ENCODE measurements around the gene CPA1.

CPA1 gene

GRCh38 chr7:130346177-130346905 lies 34.0 kb upstream of the CPA1 start:
- DNase-seq (ENCODE audit: low read depth in 1 of 2, low spot score in 1 of 2): no peak
- in situ Hi-C loops (cut with HindIII; ENCODE audit: low pct_unique_long_range_greater_than_20kb, low sequenced_read_pairs): no loop called here
- no peak for TF ChIP-seq JUND (IDR thresholded peaks at IDR 0.05; ENCODE audit: low read depth)

DNA sequence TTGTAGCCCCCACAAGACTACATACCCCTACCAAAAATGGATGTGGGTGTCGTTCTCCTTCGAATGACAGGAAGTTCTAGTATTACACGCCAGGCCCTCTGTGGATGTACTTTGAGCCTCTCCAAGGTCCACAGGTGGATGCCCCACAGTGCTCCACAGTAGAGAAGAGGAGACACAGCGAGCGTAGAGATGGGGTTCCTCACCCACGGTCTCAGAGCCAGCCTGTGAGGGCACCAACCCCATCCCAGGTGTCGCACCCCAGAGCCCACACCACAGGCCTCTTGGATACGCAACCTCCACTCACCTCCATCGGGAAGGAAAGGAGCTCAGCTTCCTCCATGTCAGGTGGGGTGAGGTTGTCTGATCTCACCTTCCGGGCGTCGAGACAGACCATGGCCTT lies 33.4 kb upstream of the CPA1 start:
- no peak for TF ChIP-seq JUND (IDR thresholded peaks at IDR 0.05; ENCODE audit: low read depth)
- no peak for DNase-seq (ENCODE audit: low read depth in 1 of 2, low spot score in 1 of 2)
- in situ Hi-C loops (cut with HindIII; ENCODE audit: low pct_unique_long_range_greater_than_20kb, low sequenced_read_pairs): no loop called here

DNA sequence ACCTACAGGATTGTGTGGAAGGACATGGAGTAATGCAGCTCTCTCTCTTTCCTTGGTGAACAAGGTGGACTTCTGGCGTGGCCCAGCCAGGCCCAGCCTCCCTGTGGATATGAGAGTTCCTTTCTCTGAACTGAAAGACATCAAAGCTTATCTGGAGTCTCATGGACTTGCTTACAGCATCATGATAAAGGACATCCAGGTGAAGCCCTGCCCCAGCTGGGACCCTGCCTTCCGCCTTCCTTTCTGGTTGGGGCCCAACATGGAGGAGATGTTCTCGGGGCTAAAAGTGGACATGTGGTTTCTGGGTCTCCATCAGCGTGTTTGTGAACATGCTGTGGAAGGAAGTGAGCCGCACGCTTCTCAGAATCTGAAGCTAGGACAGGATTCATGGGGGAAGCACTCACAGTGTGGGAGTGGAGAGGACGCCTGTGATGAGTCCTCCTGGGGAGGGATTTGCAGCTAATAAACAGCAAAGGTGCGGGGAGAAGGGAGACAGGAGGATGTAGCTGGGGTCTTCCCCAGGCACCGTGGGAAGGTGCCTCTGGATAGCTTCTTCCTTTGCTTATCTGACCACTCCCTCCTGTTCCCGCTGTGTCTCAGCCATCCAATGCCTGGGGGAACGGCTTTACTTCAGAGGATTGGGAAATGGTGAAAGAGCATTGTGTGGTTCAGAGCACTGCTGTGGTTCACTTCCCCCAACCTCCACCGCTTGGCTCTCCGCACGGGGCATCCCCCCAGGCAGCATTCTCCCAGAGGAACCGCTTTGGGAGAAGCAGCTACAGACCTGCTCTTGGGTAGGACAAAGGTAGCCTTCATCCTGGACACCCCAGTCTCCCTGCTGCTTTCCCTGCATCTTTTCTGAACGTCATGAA lies 30.1 kb upstream of the CPA1 start:
- DNase-seq (ENCODE audit: low read depth in 1 of 2, low spot score in 1 of 2): no peak
- TF ChIP-seq JUND (IDR thresholded peaks at IDR 0.05; ENCODE audit: low read depth): no peak
- in situ Hi-C loops (cut with HindIII; ENCODE audit: low pct_unique_long_range_greater_than_20kb, low sequenced_read_pairs): no loop called here

DNA sequence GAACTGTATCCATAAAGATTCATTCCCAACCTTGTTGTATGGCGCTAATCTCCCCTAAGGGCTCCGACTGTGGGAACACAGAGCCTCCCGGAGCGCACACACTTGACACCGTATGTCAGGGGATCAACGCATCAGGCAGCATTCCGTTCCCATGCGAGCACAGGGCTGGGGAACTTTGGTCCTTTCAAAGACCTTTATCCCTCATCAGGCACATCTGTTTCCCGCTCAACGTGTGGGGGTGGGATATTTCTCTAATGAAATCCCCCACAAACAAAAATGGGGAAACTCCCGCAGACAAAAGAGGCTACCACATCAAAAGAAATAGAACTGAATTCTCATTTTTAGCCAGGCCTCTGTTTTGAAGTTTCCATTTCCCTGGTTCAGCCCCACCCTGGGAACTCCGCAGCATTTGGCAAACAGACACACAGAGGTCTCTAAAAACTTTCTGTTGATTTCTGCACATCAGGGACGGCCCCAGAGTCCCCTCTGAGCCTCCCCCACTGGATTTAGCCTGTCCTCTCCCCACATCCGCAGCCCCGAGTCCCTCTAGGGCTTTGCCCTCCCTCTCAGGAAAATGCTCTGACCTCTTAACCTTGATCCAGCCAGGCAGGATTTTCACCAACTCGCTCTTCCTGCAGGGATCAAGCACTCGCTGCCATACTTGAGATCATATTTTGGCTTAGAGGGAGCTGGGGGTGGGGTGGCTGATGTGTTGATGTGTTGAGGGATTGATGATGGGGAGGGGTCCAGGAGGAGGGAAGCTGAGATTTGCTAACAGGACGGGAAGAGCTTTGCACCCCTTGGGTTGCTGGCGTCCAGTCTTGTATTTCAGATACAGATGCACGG lies 29.1 kb upstream of the CPA1 start:
- TF ChIP-seq JUND (IDR thresholded peaks at IDR 0.05; ENCODE audit: low read depth): no peak
- no peak for DNase-seq (ENCODE audit: low read depth in 1 of 2, low spot score in 1 of 2)
- in situ Hi-C loops (cut with HindIII; ENCODE audit: low pct_unique_long_range_greater_than_20kb, low sequenced_read_pairs): no loop called here

DNA sequence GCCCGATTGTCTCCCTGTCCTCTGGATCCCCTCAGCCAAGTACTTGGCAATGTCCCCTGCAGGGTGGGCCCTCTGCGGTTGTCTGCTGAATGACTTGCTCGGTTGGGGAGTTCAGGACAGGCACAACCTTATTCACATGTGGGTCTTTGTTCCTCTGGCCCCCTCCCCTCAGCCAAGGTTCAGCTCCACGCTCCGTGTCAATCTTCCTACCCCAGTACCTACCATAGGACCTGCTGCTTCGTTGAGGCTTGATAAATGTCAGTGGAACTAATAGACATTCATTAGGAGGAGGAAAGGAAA lies 28.6 kb upstream of the CPA1 start:
- DNase-seq (ENCODE audit: low read depth in 1 of 2, low spot score in 1 of 2): no peak
- TF ChIP-seq JUND (IDR thresholded peaks at IDR 0.05; ENCODE audit: low read depth): no peak
- in situ Hi-C loops (cut with HindIII; ENCODE audit: low pct_unique_long_range_greater_than_20kb, low sequenced_read_pairs): no loop called here

DNA sequence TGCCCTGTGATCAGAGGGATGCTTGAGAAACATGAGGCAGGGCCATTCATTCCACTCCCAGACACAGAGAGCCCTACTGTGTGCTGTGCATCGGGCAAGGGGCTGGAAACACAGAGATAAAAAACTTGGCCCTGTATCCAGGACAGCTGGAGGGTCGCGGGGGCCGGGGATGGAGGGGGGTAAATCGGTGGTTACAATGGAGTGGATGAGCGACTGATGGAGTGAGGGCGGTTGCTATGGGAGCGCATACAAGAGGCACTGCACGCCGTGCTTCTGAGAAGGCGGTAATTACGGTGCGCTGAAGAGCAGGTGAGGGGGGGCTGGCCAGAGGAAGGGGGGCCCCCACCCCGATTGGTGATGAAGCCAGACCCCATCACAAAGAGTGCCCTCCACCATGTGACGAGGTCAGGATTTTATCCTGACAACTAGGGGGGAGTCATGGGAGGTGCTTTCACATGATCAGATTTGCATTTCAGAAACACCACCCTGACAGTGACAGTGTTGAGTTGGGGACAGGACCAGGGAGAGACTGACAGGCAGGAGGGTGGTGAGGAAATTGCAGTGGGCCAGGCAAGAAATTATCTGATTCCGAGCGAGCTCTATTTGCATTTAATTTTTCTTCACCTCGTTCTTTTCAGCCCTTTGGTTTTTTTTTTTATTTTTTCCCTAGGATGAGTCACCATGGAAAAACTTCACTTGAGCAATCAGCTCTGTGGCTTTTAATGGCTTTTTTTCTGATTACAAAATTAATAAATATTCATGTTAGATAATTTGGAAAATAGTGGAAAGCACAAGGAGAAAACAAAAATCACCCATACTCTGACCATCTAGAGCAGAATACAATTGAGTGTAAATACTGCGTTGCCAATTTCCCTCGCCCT lies 27.9 kb upstream of the CPA1 start:
- no peak for TF ChIP-seq JUND (IDR thresholded peaks at IDR 0.05; ENCODE audit: low read depth)
- DNase-seq (ENCODE audit: low read depth in 1 of 2, low spot score in 1 of 2): no peak
- in situ Hi-C loops (cut with HindIII; ENCODE audit: low pct_unique_long_range_greater_than_20kb, low sequenced_read_pairs): no loop called here

DNA sequence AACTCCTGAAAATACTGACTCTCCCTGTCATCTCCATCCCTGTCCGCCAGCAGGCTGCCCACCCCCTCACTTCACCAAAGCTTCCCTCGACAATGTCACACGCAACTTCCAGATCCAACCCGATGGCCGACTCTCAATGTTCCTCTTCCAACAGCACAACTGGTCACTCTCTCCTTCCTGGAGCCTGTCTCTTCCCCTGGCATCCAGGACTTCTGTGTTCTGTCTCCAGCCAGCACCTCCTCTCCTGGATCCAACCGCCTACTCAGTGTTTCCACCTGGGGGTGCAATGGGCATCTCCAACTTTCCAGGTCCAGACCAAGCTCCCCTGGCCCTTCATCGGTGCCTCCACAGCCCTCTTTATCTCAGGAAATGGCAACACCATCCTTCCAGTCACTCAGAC lies 27.1 kb upstream of the CPA1 start:
- no peak for TF ChIP-seq JUND (IDR thresholded peaks at IDR 0.05; ENCODE audit: low read depth)
- in situ Hi-C loops (cut with HindIII; ENCODE audit: low pct_unique_long_range_greater_than_20kb, low sequenced_read_pairs): no loop called here
- DNase-seq (ENCODE audit: low read depth in 1 of 2, low spot score in 1 of 2): peak in 1 of 2 experiments; percentile 13

- peak; percentile 28 to 86 for DNase-seq (ENCODE audit: low read depth in 1 of 2, low spot score in 1 of 2)
- no peak for TF ChIP-seq JUND (IDR thresholded peaks at IDR 0.05; ENCODE audit: low read depth)
- in situ Hi-C loops (cut with HindIII; ENCODE audit: low pct_unique_long_range_greater_than_20kb, low sequenced_read_pairs): no loop called here
Observed at GRCh38 chr7:130356121-130356875, 24.0 kb upstream of the CPA1 start.

GRCh38 chr7:130356876-130357611 lies 23.2 kb upstream of the CPA1 start:
- TF ChIP-seq JUND (IDR thresholded peaks at IDR 0.05; ENCODE audit: low read depth): peak; percentile 94
- in situ Hi-C loops (cut with HindIII; ENCODE audit: low pct_unique_long_range_greater_than_20kb, low sequenced_read_pairs): no loop called here
- DNase-seq (ENCODE audit: low read depth in 1 of 2, low spot score in 1 of 2): peak in 1 of 2 experiments; percentile 82

DNA sequence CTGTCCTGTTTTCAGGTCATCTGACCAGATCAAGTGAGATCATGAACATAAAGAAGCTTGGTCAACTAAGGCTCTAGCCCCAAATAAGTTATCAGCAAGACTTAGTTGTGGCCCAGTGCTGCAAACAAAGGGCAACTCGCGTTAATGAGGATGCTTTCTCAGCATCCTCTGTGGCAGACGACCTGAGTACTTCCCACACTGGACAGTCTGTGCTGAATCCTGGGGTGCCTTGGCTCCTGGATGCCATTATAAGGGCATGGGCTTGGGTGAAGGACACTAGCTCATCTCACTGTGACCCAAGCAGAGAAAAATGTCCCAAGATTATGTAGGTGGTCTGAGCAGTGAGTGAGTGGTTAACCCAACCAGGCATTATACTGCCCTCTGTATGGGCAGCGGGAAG lies 21.8 kb upstream of the CPA1 start:
- TF ChIP-seq JUND (IDR thresholded peaks at IDR 0.05; ENCODE audit: low read depth): no peak
- in situ Hi-C loops (cut with HindIII; ENCODE audit: low pct_unique_long_range_greater_than_20kb, low sequenced_read_pairs): no loop called here
- DNase-seq (ENCODE audit: low read depth in 1 of 2, low spot score in 1 of 2): no peak
